GM10266 (cell line): ENCODE data around the gene PCDHGA1.
A peak's percentile ranks its signal among the peaks of the same experiment; 100 is the strongest.
"Not testable (repeated sequence)": the region's sequence is repeated elsewhere in the genome, so short reads cannot be mapped to it uniquely, and the experiment has no call there.

ENCODE experiments used
- DNase-seq: peaks from one replicate; pipeline ENCODE4 v3.0.0; 2012; ENCODE audit errors: extremely low spot score
- TF ChIP-seq, protein P1 (sequence below): IDR thresholded peaks from 2 replicates; pipeline ENCODE4 v1.5.1; 2012; ENCODE audit warnings: mild to moderate bottlenecking, low read depth; ENCODE audit not compliant: control insufficient read depth, insufficient read depth; ENCODE audit errors: missing control alignments

PCDHGA1 gene

GRCh38 chr5:141399555-141400258 is 69.4 kb downstream of the PCDHGA1 start:
- TF ChIP-seq, protein P1, sequence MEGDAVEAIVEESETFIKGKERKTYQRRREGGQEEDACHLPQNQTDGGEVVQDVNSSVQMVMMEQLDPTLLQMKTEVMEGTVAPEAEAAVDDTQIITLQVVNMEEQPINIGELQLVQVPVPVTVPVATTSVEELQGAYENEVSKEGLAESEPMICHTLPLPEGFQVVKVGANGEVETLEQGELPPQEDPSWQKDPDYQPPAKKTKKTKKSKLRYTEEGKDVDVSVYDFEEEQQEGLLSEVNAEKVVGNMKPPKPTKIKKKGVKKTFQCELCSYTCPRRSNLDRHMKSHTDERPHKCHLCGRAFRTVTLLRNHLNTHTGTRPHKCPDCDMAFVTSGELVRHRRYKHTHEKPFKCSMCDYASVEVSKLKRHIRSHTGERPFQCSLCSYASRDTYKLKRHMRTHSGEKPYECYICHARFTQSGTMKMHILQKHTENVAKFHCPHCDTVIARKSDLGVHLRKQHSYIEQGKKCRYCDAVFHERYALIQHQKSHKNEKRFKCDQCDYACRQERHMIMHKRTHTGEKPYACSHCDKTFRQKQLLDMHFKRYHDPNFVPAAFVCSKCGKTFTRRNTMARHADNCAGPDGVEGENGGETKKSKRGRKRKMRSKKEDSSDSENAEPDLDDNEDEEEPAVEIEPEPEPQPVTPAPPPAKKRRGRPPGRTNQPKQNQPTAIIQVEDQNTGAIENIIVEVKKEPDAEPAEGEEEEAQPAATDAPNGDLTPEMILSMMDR: no peak
- DNase-seq: no peak

DNA sequence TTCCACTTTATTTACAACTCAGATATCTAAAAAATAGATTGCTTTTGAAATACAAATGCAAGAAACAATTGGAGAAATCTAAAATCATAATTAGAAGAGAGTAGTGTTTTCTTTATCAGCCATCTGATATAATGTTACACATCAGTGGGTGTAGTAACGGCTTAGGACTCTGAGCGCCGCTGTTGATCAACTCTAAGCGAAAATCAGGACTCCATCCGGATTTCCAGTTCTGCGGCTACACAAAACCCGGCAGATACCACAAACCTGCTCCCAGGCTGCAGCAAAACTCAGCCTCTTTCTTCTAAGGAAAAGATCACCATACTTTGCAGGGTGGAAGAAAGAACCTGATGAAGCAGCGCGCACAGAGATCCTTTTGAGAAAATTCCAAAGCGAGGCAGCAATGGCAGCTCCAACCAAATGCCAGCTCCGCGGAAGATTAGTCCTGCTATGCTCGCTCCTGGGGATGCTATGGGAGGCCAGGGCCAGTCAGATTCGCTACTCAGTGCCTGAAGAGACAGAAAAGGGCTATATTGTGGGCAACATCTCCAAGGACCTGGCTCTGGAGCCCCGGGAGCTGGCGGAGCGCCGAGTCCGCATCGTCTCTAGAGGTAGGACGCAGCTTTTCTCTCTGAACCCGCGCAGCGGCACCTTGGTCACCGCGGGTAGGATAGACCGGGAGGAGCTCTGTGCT is 72.4 kb downstream of the PCDHGA1 start, which contains the start of gene PCDHGA9:
Gene PCDHGA9, plus strand, starts transcription at position 226 of the 691 bp plus-strand sequence. Its CDS starts 175 bp downstream, at position 401.
- TF ChIP-seq, protein P1: peak; percentile 31
- no peak for DNase-seq

- TF ChIP-seq, protein P1: no peak
- no peak for DNase-seq
These were observed 73.1 kb downstream of the PCDHGA1 start for GRCh38 chr5:141403387-141403786.

- not testable (repeated sequence) for DNase-seq
- TF ChIP-seq, protein P1: peak; percentile 27
These were observed 77.6 kb downstream of the PCDHGA1 start, which contains the start of gene PCDHGB6 for GRCh38 chr5:141407790-141408505. Gene PCDHGB6, plus strand, starts transcription at chr5:141408021. Its CDS starts 182 bp downstream, at chr5:141408203.

GRCh38 chr5:141409598-141410306 is 79.4 kb downstream of the PCDHGA1 start:
- no peak for DNase-seq
- TF ChIP-seq, protein P1: no peak

DNA sequence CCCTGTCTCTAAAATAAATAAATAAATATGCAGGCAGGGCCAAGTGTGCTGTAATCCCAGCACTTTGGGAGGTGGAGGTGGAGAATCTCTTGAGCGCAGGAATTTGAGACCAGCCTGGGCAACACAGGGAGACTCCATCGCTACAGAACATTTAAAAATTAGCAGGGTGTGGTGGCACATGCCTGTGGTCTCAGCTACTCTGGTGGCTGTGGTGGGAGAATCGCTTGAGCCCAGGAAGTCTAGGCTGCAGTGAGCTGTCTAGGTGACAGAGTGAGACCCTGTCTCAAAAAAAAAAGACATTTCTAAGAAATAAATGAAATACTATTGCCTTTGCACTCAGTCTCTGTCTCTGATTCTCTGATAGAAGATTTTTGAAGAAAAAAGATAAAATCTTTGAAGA is 81.3 kb downstream of the PCDHGA1 start:
- TF ChIP-seq, protein P1: no peak

More for the DNA sequence above, 81.3 kb downstream of the PCDHGA1 start:
- no peak for DNase-seq
